T47D (cell line): Measurements from ENCODE around the gene CTBP2.

Source experiments
- DNase-seq, 2 experiments: peaks; one replicate each; pipeline versions ENCODE4 v3.0.0 to v3.0.0-alpha.2; 2011 to 2012; ENCODE audit warnings: low read depth in 1 of 2, low spot score in 1 of 2
- JUND ChIP-seq: IDR thresholded peaks from 2 replicates; pipeline ENCODE4 v1.6.1; 2012; ENCODE audit warnings: low read depth
- in situ Hi-C: cut with HindIII; loops from 2 replicates; pipeline ENCODE4 v1.10.0; 2016; ENCODE audit warnings: low sequenced_read_pairs, low pct_unique_long_range_greater_than_20kb

Gene CTBP2

GRCh38 chr10:125020871-125021270 is 139.5 kb downstream of the CTBP2 start:
- in situ Hi-C loops: no loop called here

GRCh38 chr10:125020386-125020785 is 140.0 kb downstream of the CTBP2 start:
- in situ Hi-C loops: no loop called here
- DNase-seq: no peak
- no peak for TF ChIP-seq JUND

More at GRCh38 chr10:125020871-125021270, 139.5 kb downstream of the CTBP2 start:
- no peak for TF ChIP-seq JUND
- no peak for DNase-seq

GRCh38 chr10:125018576-125019143 is 141.7 kb downstream of the CTBP2 start:
- no peak for TF ChIP-seq JUND
- in situ Hi-C loops: no loop called here
- no peak for DNase-seq

- in situ Hi-C loops: no loop called here
- no peak for TF ChIP-seq JUND
- no peak for DNase-seq
These were observed 142.6 kb downstream of the CTBP2 start for GRCh38 chr10:125017547-125018298.

- no peak for DNase-seq
- in situ Hi-C loops: no loop called here
- TF ChIP-seq JUND: no peak
These were observed 143.7 kb downstream of the CTBP2 start for GRCh38 chr10:125016611-125017202.

GRCh38 chr10:125016123-125016522 is 144.2 kb downstream of the CTBP2 start:
- TF ChIP-seq JUND: no peak
- in situ Hi-C loops: no loop called here
- no peak for DNase-seq

GRCh38 chr10:125015356-125015944 is 144.9 kb downstream of the CTBP2 start:
- no peak for TF ChIP-seq JUND
- DNase-seq: peak in 1 of 2 experiments; percentile 44
- in situ Hi-C loops: no loop called here

GRCh38 chr10:125014836-125015355 is 145.5 kb downstream of the CTBP2 start:
- in situ Hi-C loops: no loop called here
- DNase-seq: peak in 1 of 2 experiments; percentile 17
- no peak for TF ChIP-seq JUND

- no peak for TF ChIP-seq JUND
- no peak for DNase-seq
- in situ Hi-C loops: no loop called here
These were observed 146.1 kb downstream of the CTBP2 start for GRCh38 chr10:125014086-125014830.

- DNase-seq: no peak
- no peak for TF ChIP-seq JUND
- in situ Hi-C loops: no loop called here
These were observed 146.9 kb downstream of the CTBP2 start for GRCh38 chr10:125013529-125013872.

GRCh38 chr10:125012851-125013528 is 147.4 kb downstream of the CTBP2 start:
- DNase-seq: no peak
- TF ChIP-seq JUND: no peak
- in situ Hi-C loops: no loop called here
